HG03457 (cell line): ENCODE data around the gene SFI1.
A peak's percentile ranks its signal among the peaks of the same experiment; 100 is the strongest.
"Not testable (repeated sequence)": the region's sequence is repeated elsewhere in the genome, so short reads cannot be mapped to it uniquely, and the experiment has no call there.

ENCODE experiments used
- ATAC-seq: cut with Tn5 transposase; IDR thresholded peaks from one replicate; pipeline ENCODE4 v1.9.1; 2021; ENCODE audit warnings: moderate number of reproducible peaks; ENCODE audit not compliant: unreplicated experiment

Gene SFI1

GRCh38 chr22:31491218-31491962 is 4.9 kb upstream of the SFI1 start:
- ATAC-seq, result no peak

DNA sequence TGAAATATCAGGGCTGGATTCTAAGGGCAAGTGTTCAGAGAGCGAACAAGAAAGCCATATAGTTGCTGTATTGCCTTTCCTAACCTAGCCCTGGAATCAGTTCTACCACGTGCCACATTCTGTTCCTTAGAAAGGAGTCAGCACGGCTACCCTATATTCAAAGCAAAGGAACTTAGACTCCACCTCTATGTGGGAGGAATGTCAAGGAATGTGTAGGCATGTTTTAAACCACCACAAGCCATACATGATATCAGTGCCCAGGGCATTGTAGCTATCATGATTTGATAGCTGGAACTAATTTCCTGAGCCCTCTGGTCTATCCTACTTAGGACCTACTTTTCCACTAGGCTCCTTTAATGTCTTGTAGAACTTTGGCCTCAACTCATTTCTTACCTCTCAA is 4.2 kb upstream of the SFI1 start:
- ATAC-seq, result no peak

GRCh38 chr22:31493355-31493754 is 3.0 kb upstream of the SFI1 start:
- ATAC-seq, result not testable (repeated sequence)

DNA sequence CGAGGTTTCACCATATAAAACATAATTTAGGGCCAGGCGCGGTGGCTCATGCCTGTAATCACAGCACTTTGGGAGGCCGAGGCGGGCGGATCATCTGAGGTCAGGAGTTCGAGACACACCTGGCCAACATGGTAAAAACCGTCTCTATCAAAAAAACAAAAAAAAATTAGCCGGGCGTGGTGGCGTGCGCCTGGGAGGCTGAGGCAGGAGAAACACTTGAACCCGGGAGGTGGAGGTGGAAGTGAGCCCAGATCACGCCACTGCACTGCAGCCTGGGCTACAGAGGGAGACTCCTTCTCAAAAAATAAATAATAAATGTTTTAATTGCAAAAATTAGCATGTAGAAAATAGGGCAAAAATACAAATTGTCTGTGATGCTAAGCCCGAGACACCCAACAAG is 993 bp upstream of the SFI1 start:
- ATAC-seq, result no peak

DNA sequence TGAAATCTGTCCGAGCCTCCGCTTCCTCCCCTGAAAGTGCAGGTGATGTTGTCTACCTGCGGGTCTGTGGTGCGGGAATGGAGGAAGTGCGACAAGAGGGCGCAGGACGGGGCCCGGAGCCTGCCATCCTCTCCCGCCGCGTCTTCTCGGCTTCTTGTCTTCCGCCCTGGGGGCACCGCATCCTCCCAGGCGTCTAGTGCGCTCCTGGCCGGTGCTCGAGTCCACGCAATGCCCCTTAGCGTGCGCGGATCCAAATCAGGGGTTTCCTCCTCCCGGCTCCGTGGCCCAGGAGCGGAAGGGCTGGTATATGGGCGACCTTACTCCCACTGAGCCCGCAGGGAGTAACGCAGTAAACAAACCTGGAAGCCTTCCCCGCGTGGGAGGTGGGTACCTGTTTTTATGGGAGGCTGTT is 405 bp downstream of the SFI1 start:
- peak; percentile 7 for ATAC-seq

- ATAC-seq, result no peak
Observed at GRCh38 chr22:31497148-31497938, 1.0 kb downstream of the SFI1 start.

GRCh38 chr22:31501738-31502137 is 5.4 kb downstream of the SFI1 start:
- ATAC-seq, result no peak

DNA sequence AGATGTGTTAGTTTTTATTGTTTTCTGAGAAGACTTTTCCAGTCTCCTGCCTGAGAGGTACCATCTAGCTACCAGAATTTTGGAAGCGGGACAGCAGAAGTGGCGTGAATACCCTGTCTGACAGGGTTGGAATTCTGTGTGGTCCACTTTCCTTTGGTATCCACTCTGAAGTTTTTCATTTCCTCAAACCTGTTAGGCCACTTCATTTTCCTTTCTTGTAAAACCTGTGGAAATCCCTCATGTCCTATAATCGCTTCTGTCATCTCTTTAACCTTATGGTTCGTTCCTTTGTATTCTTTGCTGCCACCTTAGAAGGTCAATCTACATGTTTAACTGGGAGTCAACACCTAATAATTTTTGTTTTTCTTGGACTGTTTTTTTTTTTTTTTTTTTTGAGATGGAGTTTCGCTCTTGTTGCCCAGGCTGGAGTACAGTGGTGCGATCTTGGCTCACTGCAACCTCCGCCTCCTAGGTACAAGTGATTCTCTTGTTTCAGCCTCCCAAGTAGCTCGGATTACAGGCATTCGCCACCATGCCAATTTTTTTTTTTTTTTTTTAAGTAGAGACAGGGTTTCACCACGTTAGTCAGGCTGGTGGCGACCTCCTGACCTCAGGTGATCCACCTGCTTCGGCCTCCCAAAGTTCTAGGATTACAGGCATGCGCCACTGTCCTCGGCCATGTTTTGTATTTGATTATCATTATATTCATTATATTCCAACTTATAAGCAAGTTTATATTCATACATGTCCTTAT is 7.1 kb downstream of the SFI1 start:
- no peak for ATAC-seq

GRCh38 chr22:31504282-31504681 is 7.9 kb downstream of the SFI1 start:
- no peak for ATAC-seq

DNA sequence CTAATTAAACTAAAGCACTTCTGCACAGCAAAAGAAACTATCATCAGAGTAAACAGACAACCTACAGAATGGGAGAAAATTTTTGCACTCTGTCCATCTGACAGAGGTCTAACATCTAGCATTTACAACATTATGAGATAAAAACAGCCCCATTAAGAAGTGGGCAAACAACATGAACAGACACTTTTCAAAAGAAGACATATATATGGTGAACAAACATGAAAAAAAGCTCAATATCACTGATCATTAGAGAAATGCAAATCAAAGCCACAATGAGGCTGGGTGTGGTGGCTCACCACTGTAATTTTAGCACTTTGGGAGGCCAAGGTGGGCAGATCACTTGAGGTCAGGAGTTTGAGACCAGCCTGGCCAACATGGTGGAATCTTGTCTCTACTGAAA is 11.2 kb downstream of the SFI1 start:
- not testable (repeated sequence) for ATAC-seq

- no peak for ATAC-seq
Observed at GRCh38 chr22:31508536-31508935, 12.2 kb downstream of the SFI1 start.

- ATAC-seq, result no peak
Observed at GRCh38 chr22:31509061-31509762, 12.9 kb downstream of the SFI1 start.

DNA sequence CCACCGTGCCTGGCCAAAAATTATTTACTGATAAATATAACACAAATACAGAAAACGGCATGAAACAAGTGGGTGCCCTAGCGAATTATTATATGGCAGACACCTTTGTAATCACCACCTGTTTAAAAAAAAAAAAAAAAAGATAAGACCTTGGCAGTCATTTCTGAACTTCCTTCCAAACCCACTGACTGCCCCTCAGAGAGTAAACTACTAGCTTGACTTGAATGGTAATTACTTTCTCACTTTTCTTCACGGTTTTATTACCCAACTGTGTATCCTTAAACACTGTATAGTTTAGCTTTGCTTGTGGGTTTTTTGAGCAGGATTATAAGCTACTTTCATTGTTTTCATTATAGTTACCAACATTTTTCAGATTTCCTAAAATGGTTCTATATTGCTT is 23.7 kb downstream of the SFI1 start:
- no peak for ATAC-seq

DNA sequence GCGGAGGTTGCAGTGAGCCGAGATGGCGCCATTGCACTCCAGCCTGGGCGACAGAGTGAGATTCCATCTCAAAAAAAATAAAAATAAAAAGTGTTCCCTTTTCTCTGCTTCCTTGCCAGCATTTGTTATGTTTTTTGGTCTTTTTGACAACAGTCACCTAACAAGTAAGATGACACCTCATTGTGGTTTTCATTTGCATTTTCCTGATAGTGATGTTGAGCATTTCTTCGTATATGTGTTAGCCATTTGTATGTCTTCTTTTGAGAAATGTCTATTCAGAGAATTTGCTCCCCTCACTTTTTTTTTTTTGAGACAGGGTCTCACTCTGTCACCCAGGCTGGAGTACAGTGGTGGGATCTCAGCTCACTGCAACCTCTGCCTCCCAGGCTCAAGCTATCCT is 27.8 kb downstream of the SFI1 start:
- not testable (repeated sequence) for ATAC-seq

DNA sequence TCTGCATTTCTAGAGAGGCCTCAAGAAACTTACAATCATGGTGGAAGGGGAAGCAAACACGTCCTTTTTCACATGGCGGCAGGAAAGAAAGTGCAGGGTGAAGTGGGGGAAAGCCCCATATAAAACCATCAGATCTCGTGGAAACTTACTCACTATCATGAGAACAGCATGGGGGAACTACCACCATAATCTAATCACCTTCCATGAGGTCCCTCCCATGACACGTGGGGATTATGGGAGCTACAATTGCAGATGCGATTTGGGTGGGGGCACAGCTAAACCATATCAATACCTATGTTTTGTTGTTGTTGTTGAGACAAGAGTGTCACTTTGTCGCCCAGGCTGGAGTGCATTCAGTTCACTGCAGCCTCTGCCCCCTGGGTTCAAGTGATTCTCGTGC is 29.9 kb downstream of the SFI1 start:
- no peak for ATAC-seq

- ATAC-seq, result no peak
Observed at GRCh38 chr22:31530823-31531195, 34.5 kb downstream of the SFI1 start.

DNA sequence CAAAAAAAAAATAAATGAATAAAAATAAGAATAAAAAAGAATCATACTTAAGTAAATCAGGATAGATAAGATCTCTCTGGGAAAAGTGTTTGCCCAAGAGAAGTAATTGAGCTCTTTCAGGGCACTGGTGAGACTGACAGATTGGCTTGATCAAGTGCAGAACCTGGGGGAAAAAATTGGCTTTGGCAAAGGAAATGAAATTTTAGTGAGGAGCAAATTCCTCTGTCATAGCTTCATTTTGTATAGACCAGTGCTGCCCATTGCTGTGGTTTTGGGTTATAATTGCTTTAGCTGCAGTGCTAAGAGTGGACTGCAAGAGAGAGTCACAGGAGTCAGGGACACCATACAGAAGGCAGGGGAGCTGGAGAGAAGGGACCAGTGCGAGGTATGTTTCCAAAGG is 35.7 kb downstream of the SFI1 start:
- ATAC-seq, result no peak

GRCh38 chr22:31533374-31533773 is 37.0 kb downstream of the SFI1 start:
- ATAC-seq, result no peak

DNA sequence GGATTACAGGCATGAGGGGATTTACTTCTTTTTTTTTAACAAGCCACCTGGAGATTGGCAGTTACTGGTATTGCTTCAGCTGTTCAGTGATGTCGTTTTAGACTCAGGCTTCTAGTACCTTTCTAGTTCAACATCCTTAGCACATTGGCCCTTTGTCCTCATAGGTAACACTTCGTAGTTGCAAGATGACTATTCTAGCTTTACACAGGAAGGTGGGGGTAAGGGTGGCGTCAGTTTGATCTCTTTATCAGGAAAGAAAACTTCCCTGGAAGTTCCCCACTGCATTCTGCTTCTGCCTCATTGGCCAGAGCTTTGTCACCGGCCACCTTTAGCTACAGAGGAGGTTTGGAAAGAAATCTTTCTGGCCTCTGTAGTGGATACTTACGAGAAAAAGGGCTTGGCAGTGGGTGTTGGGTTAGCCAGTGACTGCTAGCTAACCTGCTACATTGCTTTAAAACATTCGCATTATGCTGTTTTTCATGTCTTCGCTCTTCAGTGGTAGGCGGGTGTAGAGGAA is 40.7 kb downstream of the SFI1 start:
- peak; percentile 52 for ATAC-seq

- no peak for ATAC-seq
Observed at GRCh38 chr22:31538815-31539214, 42.5 kb downstream of the SFI1 start.

- ATAC-seq, result not testable (repeated sequence)
Observed at GRCh38 chr22:31540166-31540565, 43.8 kb downstream of the SFI1 start.
